Gastroesophageal sphincter (tissue), 4 donors: Measurements from ENCODE around the gene ZBP1. TPM values are rescaled to one million over a fixed set of nuclear protein-coding genes. Genes with fewer than 3 reads are reported as not detected.

Experiments used
- ATAC-seq: fragments of 150-250 bp; one replicate; pipeline ENCODE4 v1.9.1; 2016; ENCODE audit warnings: mild to moderate bottlenecking, moderate library complexity
- H3K27ac ChIP-seq, 4 donors: fragments of 200-600 bp; sonication (generic) in 3 of 4; 1 replicate in 3 of 4; 2 replicates in 1 of 4; pipeline ENCODE4 v1.5.1; 2016 to 2019
- H3K27me3 ChIP-seq: fragments of 200-600 bp; sonication (generic); one replicate; pipeline ENCODE4 v1.5.1; 2019
- H3K36me3 ChIP-seq, 2 donors: fragments of 200-600 bp; sonication (generic); one replicate each; pipeline ENCODE4 v1.5.1; 2019; ENCODE audit warnings: control low read depth in 1 of 2
- H3K4me1 ChIP-seq, 3 donors: fragments of 200-600 bp; sonication (generic); 1 replicate in 2 of 3; 2 replicates in 1 of 3; pipeline ENCODE4 v1.5.1; 2016 to 2019; ENCODE audit warnings: control low read depth in 2 of 3
- H3K4me3 ChIP-seq, 2 donors: fragments of 200-600 bp; sonication (generic); one replicate each; pipeline ENCODE4 v1.5.1; 2019; ENCODE audit warnings: mild to moderate bottlenecking in 1 of 2, moderate library complexity in 1 of 2
- H3K9me3 ChIP-seq, 3 donors: fragments of 200-600 bp; sonication (generic); one replicate each; pipeline ENCODE4 v1.5.1; 2017 to 2019; ENCODE audit warnings: control low read depth in 2 of 3
- EP300 ChIP-seq: sonication (generic); formaldehyde crosslinking; IDR thresholded peaks from one replicate; pipeline ENCODE4 v1.6.1; 2017; ENCODE audit warnings: antibody characterized with exemption, mild to moderate bottlenecking
- POLR2A ChIP-seq, 2 donors: fragments of 450-650 bp; IDR thresholded peaks; one replicate each; pipeline ENCODE4 v1.6.1; 2017; ENCODE audit warnings: antibody characterized with exemption in 2 of 2, mild to moderate bottlenecking in 2 of 2, moderate library complexity in 1 of 2
- POLR2AphosphoS5 ChIP-seq: sonication (generic); formaldehyde crosslinking; IDR thresholded peaks from one replicate; pipeline ENCODE4 v1.6.1; 2017; ENCODE audit warnings: antibody characterized with exemption
- WGBS, 2 donors: methylation state at CpG; one replicate each; pipeline ENCODE4 v1.1.5; 2018; ENCODE audit warnings: low coverage in 1 of 2; 5-methylcytosine and 5-hydroxymethylcytosine counted together
- total RNA-seq, 4 donors: library from RNA; depleted of rRNA; stranded (reverse); fragments of >200 nt; gene quantifications; one replicate each; pipeline ENCODE4 v1.1.0, GENCODE V29; 2016
- TF ChIP-seq, protein P1 (sequence below), 4 experiments: fragments of 200-600 bp in 2 of 4; fragments of 450-650 bp in 2 of 4; sonication (generic) in 1 of 4; IDR thresholded peaks; one replicate each; pipeline ENCODE4 v1.5.1; 2017 to 2019; ENCODE audit warnings: antibody characterized with exemption in 4 of 4, mild to moderate bottlenecking in 2 of 4, moderate library complexity in 2 of 4

ZBP1 gene
- total RNA-seq, 4 donors from 2014 or later, result 0.08 to 0.32 TPM; not detected in 2

DNA sequence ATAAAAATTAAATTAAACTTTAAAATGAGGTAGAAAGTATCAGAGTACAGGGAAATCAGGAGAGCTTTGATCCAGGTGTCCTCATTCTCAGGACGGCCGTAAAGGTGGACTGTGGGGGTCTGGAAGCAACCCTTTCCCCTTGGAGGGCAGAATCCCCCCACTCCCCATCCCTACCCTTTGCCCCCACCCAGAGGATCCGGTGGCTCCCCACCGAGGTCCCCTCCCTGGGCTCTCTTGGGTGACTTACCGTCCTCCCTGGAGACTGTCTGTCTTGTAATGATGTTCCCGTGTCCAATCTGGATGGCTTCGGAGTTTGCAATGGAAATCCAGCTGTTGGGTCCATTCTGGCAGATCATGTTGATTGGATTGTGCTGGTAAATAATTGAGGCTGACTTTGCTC, 7.3 kb downstream of the ZBP1 start:
- no peaks in the 10 kb centered on the region for H3K4me1 ChIP-seq
- peaks cover 48% of the 10 kb centered on the region for H3K27me3 ChIP-seq
- no peak overlapping the region for H3K4me3 ChIP-seq
- no peak overlapping the region for H3K27ac ChIP-seq
- no peaks in the 10 kb centered on the region for H3K9me3 ChIP-seq
- H3K36me3 ChIP-seq, result no peaks in the 10 kb centered on the region
- TF ChIP-seq POLR2A (IDR thresholded peaks at IDR 0.05) (no peak), POLR2AphosphoS5 (no peak), EP300 (no peak)
- TF ChIP-seq, protein P1, sequence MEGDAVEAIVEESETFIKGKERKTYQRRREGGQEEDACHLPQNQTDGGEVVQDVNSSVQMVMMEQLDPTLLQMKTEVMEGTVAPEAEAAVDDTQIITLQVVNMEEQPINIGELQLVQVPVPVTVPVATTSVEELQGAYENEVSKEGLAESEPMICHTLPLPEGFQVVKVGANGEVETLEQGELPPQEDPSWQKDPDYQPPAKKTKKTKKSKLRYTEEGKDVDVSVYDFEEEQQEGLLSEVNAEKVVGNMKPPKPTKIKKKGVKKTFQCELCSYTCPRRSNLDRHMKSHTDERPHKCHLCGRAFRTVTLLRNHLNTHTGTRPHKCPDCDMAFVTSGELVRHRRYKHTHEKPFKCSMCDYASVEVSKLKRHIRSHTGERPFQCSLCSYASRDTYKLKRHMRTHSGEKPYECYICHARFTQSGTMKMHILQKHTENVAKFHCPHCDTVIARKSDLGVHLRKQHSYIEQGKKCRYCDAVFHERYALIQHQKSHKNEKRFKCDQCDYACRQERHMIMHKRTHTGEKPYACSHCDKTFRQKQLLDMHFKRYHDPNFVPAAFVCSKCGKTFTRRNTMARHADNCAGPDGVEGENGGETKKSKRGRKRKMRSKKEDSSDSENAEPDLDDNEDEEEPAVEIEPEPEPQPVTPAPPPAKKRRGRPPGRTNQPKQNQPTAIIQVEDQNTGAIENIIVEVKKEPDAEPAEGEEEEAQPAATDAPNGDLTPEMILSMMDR (IDR thresholded peaks at IDR 0.05), result no peak
- ATAC-seq, result no peak
- WGBS, 2 donors, result 90 to 95% methylated on average over 2 to 4 of the region's 7 CpGs

DNA sequence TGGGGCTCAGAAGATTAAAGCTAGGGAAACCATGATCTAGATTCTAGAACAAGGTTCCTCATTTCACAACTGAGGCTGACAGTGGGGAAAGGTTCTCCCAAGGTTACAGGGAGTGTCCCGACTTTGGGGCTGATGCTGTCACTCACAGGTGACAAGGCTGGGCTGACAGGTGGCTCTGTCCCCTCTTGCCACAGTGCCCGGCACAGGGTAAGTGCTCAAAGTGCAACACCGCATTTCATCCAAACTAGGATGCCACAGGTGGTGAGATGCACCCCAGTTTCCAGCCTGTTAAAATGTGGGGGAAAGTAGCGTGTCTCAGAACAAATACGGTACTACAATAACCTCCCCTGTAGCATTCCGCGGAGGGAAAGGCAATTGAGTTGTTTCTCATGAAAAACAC, 7.8 kb downstream of the ZBP1 start:
- Histone ChIP-seq H3K4me3 (no peak overlapping the region), H3K36me3 (no peaks in the 10 kb centered on the region), H3K27ac (no peak overlapping the region), H3K4me1 (no peaks in the 10 kb centered on the region), H3K9me3 (no peaks in the 10 kb centered on the region), H3K27me3 (peaks cover 49% of the 10 kb centered on the region)
- WGBS, 2 donors, result 67 to 87% methylated on average over 1 to 7 of the region's 7 CpGs
- TF ChIP-seq POLR2AphosphoS5 (no peak), EP300 (no peak), POLR2A (IDR thresholded peaks at IDR 0.05) (no peak)
- TF ChIP-seq, protein P1 (IDR thresholded peaks at IDR 0.05), result no peak
- ATAC-seq, result no peak

DNA sequence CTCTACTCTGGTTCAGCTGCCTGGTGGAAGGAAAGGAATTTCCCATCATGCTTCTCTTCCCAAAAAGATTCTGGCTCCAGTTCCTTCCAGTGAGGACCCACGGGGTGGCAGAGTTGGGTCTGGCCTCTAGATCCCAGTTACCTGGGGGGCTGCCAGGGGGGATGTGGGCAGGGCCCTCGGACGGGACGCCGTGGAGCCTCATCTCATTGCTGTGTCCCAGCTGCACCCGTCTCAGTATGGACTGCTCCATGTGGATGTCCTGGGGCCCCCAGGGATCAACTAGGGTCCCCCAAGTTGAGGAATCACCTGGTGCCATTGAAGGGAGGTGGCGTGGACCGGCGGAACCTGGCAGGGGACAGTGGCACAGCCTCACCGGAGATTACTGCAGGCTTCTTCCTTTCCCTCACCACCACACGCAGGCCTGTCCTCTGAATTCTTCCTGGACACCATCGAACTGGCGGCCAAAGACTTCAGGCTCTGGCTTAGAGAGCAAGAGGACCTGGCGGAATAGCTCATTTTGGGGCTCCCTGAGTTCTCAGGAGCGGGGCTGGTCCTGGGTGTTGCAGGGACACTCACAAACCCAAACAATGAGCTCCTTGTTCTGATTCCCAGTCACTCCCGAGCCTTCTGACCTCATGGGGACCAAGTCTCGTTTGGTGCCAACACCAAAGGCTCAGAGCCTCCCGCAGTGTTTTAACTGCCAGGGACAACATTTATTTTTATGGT, 8.5 kb downstream of the ZBP1 start:
- ATAC-seq, result no peak
- no peaks in the 10 kb centered on the region for H3K9me3 ChIP-seq
- no peak overlapping the region for H3K27ac ChIP-seq
- peaks cover 43% of the 10 kb centered on the region for H3K27me3 ChIP-seq
- TF ChIP-seq, protein P1 (IDR thresholded peaks at IDR 0.05), result no peak
- TF ChIP-seq EP300 (no peak), POLR2AphosphoS5 (no peak), POLR2A (IDR thresholded peaks at IDR 0.05) (no peak)
- no peak overlapping the region for H3K4me3 ChIP-seq
- no peaks in the 10 kb centered on the region for H3K4me1 ChIP-seq
- no peaks in the 10 kb centered on the region for H3K36me3 ChIP-seq
- WGBS, 2 donors, result 74 to 80% methylated on average over 5 to 10 of the region's 18 CpGs

DNA sequence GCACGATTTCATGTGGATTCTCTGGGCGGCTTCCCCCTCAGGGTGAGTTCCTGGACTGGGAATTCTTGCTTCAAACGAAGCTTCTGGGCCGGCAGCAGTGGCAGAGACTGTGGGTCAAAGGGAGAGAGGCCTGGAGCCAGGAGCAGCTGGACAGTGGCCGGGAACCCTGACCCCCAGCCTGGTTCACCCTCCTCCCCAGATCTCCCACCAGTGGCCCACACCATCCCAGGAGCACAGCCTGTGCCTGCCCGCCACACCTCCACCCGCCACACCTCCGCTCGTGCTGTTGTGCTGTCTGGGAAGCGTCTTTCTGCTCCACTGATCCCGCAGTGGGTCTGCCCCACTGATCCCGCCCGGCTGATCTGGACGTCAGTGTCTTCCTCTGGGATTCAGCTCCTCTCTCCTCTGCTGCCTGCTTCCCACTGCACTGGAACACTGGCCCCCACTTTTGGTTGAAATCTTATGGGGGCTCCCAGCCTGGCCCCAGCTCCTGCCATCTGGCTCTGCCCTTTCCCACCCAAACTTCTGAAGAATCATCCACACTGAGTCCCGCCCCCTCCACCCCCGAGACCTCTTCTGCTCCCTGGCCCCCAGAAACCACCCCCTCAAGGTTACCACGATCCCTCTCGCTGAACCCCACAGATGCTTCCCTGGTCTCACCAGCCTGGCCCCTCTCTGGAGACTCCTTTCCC, 9.8 kb downstream of the ZBP1 start:
- Histone ChIP-seq H3K4me3 (no peak overlapping the region), H3K27me3 (peaks cover 32% of the 10 kb centered on the region), H3K36me3 (no peaks in the 10 kb centered on the region), H3K9me3 (no peaks in the 10 kb centered on the region), H3K4me1 (no peaks in the 10 kb centered on the region), H3K27ac (no peak overlapping the region)
- TF ChIP-seq, protein P1 (IDR thresholded peaks at IDR 0.05), result no peak
- no peak for TF ChIP-seq POLR2A (IDR thresholded peaks at IDR 0.05)
- no peak for TF ChIP-seq POLR2AphosphoS5
- TF ChIP-seq EP300, result no peak
- ATAC-seq, result no peak
- WGBS, 2 donors, result 65 to 67% methylated on average over 1 to 9 of the region's 18 CpGs

DNA sequence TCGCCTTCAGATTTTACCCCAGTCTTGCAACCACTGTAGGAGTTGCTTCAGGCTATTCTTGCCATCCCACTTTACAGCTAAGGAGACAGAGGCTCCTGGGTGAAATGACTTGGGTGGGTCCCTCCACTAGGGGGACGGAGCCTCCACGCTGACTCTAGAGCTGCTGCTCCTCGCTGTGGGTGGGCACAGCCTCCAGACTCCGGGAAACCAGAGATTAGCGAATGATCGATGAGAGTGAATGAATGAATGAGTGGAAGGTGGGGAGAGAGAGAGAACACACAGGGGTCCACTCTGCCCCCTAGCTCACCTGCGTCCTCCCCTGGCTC, 10.4 kb downstream of the ZBP1 start:
- Histone ChIP-seq H3K27ac (no peak overlapping the region), H3K4me1 (no peaks in the 10 kb centered on the region), H3K36me3 (no peaks in the 10 kb centered on the region), H3K27me3 (peaks cover 32% of the 10 kb centered on the region), H3K4me3 (no peak overlapping the region), H3K9me3 (no peaks in the 10 kb centered on the region)
- TF ChIP-seq POLR2AphosphoS5, result no peak
- TF ChIP-seq, protein P1 (IDR thresholded peaks at IDR 0.05), result no peak
- TF ChIP-seq POLR2A (IDR thresholded peaks at IDR 0.05), result no peak
- TF ChIP-seq EP300, result no peak
- WGBS, 2 donors, result 86% methylated on average over 7 of the region's 8 CpGs; no CpG with 5 or more reads in 1 of the 2 donors
- ATAC-seq, result no peak
